Esophagus squamous epithelium (tissue), 4 donors: ENCODE results near the gene PIGT.

Source experiments
- CTCF ChIP-seq, 6 experiments: fragments of 450-650 bp in 4 of 6; fragments of 200-600 bp in 2 of 6; sonication (generic) in 2 of 6; IDR thresholded peaks; one replicate each; pipeline ENCODE4 v1.5.1; 2016 to 2019; ENCODE audit warnings: antibody characterized with exemption in 6 of 6, mild to moderate bottlenecking in 4 of 6, moderate library complexity in 4 of 6
- POLR2A ChIP-seq, 4 donors: fragments of 450-650 bp; IDR thresholded peaks; one replicate each; pipeline ENCODE4 v1.6.1; 2017; ENCODE audit warnings: antibody characterized with exemption in 4 of 4, mild to moderate bottlenecking in 4 of 4, moderate library complexity in 3 of 4

- no peak for TF ChIP-seq CTCF (IDR thresholded peaks at IDR 0.05)
- no peak for TF ChIP-seq POLR2A (IDR thresholded peaks at IDR 0.05)
These were observed 37.8 kb upstream of the PIGT start, which contains the start of gene TP53TG5 for GRCh38 chr20:45378191-45378590.
